T47D (cell line): ENCODE results near the gene THADA.
"Not testable (repeated sequence)": the region's sequence is repeated elsewhere in the genome, so short reads cannot be mapped to it uniquely, and the experiment has no call there.

Experiments
- DNase-seq, 2 experiments: peaks; one replicate each; pipeline versions ENCODE4 v3.0.0 to v3.0.0-alpha.2; 2011 to 2012; ENCODE audit warnings: low read depth in 1 of 2, low spot score in 1 of 2
- JUND ChIP-seq: IDR thresholded peaks from 2 replicates; pipeline ENCODE4 v1.6.1; 2012; ENCODE audit warnings: low read depth
- in situ Hi-C: cut with HindIII; loops from 2 replicates; pipeline ENCODE4 v1.10.0; 2016; ENCODE audit warnings: low sequenced_read_pairs, low pct_unique_long_range_greater_than_20kb

The THADA gene

GRCh38 chr2:43595603-43596412 is at the start of gene THADA:
Gene THADA, minus strand, starts transcription at chr2:43596038. Its CDS starts 3,646 bp downstream, at chr2:43592392.
- peak; percentile 65 to 98 for DNase-seq
- in situ Hi-C loops = no loop called here
- TF ChIP-seq JUND = no peak

GRCh38 chr2:43643680-43644079 is 47.8 kb upstream of the THADA start:
- in situ Hi-C loops = no loop called here
- no peak for TF ChIP-seq JUND
- DNase-seq = no peak

GRCh38 chr2:43642363-43642762 is 46.5 kb upstream of the THADA start:
- no peak for TF ChIP-seq JUND
- in situ Hi-C loops = no loop called here
- no peak for DNase-seq

GRCh38 chr2:43637030-43637803 is 41.4 kb upstream of the THADA start, which contains the start of gene PLEKHH2:
Gene PLEKHH2, plus strand, starts transcription at chr2:43637260. Its CDS starts 7,414 bp downstream, at chr2:43644674.
- peak; percentile 81 to 83 for DNase-seq
- in situ Hi-C loops = no loop called here
- TF ChIP-seq JUND = no peak

GRCh38 chr2:43636621-43637020 is 40.8 kb upstream of the THADA start:
- TF ChIP-seq JUND = no peak
- no peak for DNase-seq
- in situ Hi-C loops = no loop called here

- in situ Hi-C loops = not testable (repeated sequence)
These were observed 40.3 kb upstream of the THADA start for GRCh38 chr2:43636153-43636552.

GRCh38 chr2:43634604-43635306 is 38.9 kb upstream of the THADA start:
- in situ Hi-C loops = no loop called here
- peak in 1 of 2 experiments; percentile 71 for DNase-seq
- peak; percentile 50; the same call in 1 of the 2 replicates for TF ChIP-seq JUND

More at GRCh38 chr2:43636153-43636552, 40.3 kb upstream of the THADA start:
- not testable (repeated sequence) for DNase-seq

- no peak for DNase-seq
- in situ Hi-C loops = no loop called here
- no peak for TF ChIP-seq JUND
These were observed 35.9 kb upstream of the THADA start for GRCh38 chr2:43631618-43632317.

- DNase-seq = no peak
- no peak for TF ChIP-seq JUND
- in situ Hi-C loops = no loop called here
These were observed 27.2 kb upstream of the THADA start for GRCh38 chr2:43622931-43623451.

- DNase-seq = no peak
- in situ Hi-C loops = no loop called here
These were observed 23.7 kb upstream of the THADA start for GRCh38 chr2:43619511-43619910.

GRCh38 chr2:43616967-43617680 is 21.3 kb upstream of the THADA start:
- no peak for TF ChIP-seq JUND
- in situ Hi-C loops = no loop called here
- DNase-seq = no peak

More at GRCh38 chr2:43619511-43619910, 23.7 kb upstream of the THADA start:
- no peak for TF ChIP-seq JUND
